ENCODE measurements around the gene CISH. TPM values are rescaled to one million over a fixed set of nuclear protein-coding genes. Genes with fewer than 3 reads are reported as not detected.

Gene CISH
- total and polyA plus RNA-seq, 9 of the 15 experiments (the other 6 are each of a cell fraction or from before 2014, with no cell fraction given): 1.7 to 47.7 (median 18.3) TPM

GRCh38 chr3:50607271-50608091, 4.1 kb downstream of the CISH start (continued):
- 0 out of 4 replicates have a peak, but pooled peaks of 1 of the 2 experiments have one; percentile 19 for TF ChIP-seq SIN3A (IDR thresholded peaks at IDR 0.05; ENCODE audit: borderline replicate concordance in 2 of 2, control insufficient read depth in 1 of 2, low read depth in 2 of 2, low read length in 2 of 2)
- TF ChIP-seq TEAD4 (IDR thresholded peaks at IDR 0.05; ENCODE audit: low read length): no peak
- TF ChIP-seq TEAD4 (CRISPR knock-in tag; IDR thresholded peaks at IDR 0.05; ENCODE audit: borderline replicate concordance): no peak
- no peak for TF ChIP-seq ZBTB33 (CRISPR knock-in tag; IDR thresholded peaks at IDR 0.05)
- TF ChIP-seq SMARCA5 (IDR thresholded peaks at IDR 0.05): no peak
- TF ChIP-seq HDAC6 (IDR thresholded peaks at IDR 0.05; ENCODE audit: low read depth, low read length): no peak
- TF ChIP-seq TCF7L2 (IDR thresholded peaks at IDR 0.05; ENCODE audit: low read depth, low read length): no peak
- no peak for TF ChIP-seq MEF2A (IDR thresholded peaks at IDR 0.05; ENCODE audit: control insufficient read depth, low read depth, low read length)
- no peak for TF ChIP-seq KLF1 (tag; IDR thresholded peaks at IDR 0.05)
- TF ChIP-seq CHD1 (IDR thresholded peaks at IDR 0.05; ENCODE audit: low read length): no peak
- no peak for TF ChIP-seq BRF2 (IDR thresholded peaks at IDR 0.05; ENCODE audit: borderline replicate concordance, insufficient read depth, insufficient read length)
- TF ChIP-seq ZNF561 (CRISPR knock-in tag; conservative IDR thresholded peaks at IDR 0.05): no peak
- no peak for TF ChIP-seq JUN (IDR thresholded peaks at IDR 0.05; ENCODE audit: borderline replicate concordance, low read depth, low read length)
- TF ChIP-seq JUN (CRISPR knock-in tag; IDR thresholded peaks at IDR 0.05; ENCODE audit: borderline replicate concordance): no peak
- TF ChIP-seq SMARCA4 (IDR thresholded peaks at IDR 0.05): no peak
- no peak for TF ChIP-seq SLC30A9 (CRISPR knock-in tag; IDR thresholded peaks at IDR 0.05)
- TF ChIP-seq AFF4 (CRISPR knock-in tag; IDR thresholded peaks at IDR 0.05): no peak
- TF ChIP-seq SPI1 (IDR thresholded peaks at IDR 0.05; ENCODE audit: borderline replicate concordance, low read depth, low read length): no peak
- no peak for TF ChIP-seq ZFP1 (CRISPR knock-in tag; IDR thresholded peaks at IDR 0.05)
- no peak for TF ChIP-seq ID3 (CRISPR knock-in tag; IDR thresholded peaks at IDR 0.05)
- TF ChIP-seq ID3 (tag; IDR thresholded peaks at IDR 0.05): no peak

Measured in K562 (cell line).